DMS153 treated with DMSO at 0.1 percent for 48 hours (cell line): ENCODE measurements around the gene INVS.

Experiments
- DNase-seq: peaks from one replicate; lab custom pipeline; 2025; ENCODE audit not compliant: unreplicated experiment; lab: John Stamatoyannopoulos, UW

INVS gene

GRCh38 chr9:100267211-100267610 is 168.2 kb downstream of the INVS start:
- no peak for DNase-seq

GRCh38 chr9:100268271-100268670 is 169.2 kb downstream of the INVS start:
- no peak for DNase-seq

GRCh38 chr9:100269656-100270055 is 170.6 kb downstream of the INVS start:
- no peak for DNase-seq

GRCh38 chr9:100277166-100277979 is 178.3 kb downstream of the INVS start:
- no peak for DNase-seq

GRCh38 chr9:100281066-100281465 is 182.0 kb downstream of the INVS start:
- no peak for DNase-seq

- no peak for DNase-seq
These were observed 182.8 kb downstream of the INVS start for GRCh38 chr9:100281676-100282387.

GRCh38 chr9:100282388-100282719 is 183.3 kb downstream of the INVS start:
- DNase-seq: no peak

GRCh38 chr9:100284247-100284646 is 185.2 kb downstream of the INVS start:
- DNase-seq: no peak

GRCh38 chr9:100285080-100285479 is 186.0 kb downstream of the INVS start:
- no peak for DNase-seq

GRCh38 chr9:100285601-100286000 is 186.6 kb downstream of the INVS start:
- no peak for DNase-seq

- DNase-seq: no peak
These were observed 187.2 kb downstream of the INVS start for GRCh38 chr9:100286257-100286656.

GRCh38 chr9:100287186-100287585 is 188.1 kb downstream of the INVS start:
- DNase-seq: no peak

- no peak for DNase-seq
These were observed 191.7 kb downstream of the INVS start for GRCh38 chr9:100290714-100291113.

- DNase-seq: no peak
These were observed 193.4 kb downstream of the INVS start for GRCh38 chr9:100292414-100292813.

GRCh38 chr9:100294341-100294740 is 195.3 kb downstream of the INVS start:
- no peak for DNase-seq

- DNase-seq: no peak
These were observed 195.8 kb downstream of the INVS start for GRCh38 chr9:100294806-100295205.

GRCh38 chr9:100295240-100295639 is 196.2 kb downstream of the INVS start:
- DNase-seq: no peak

GRCh38 chr9:100296407-100296806 is 197.4 kb downstream of the INVS start:
- DNase-seq: no peak

GRCh38 chr9:100298378-100298777 is 199.3 kb downstream of the INVS start:
- DNase-seq: no peak

GRCh38 chr9:100303747-100304146 is 204.7 kb downstream of the INVS start:
- no peak for DNase-seq

- DNase-seq: no peak
These were observed 207.2 kb downstream of the INVS start for GRCh38 chr9:100306283-100306682.

GRCh38 chr9:100307080-100307479 is 208.0 kb downstream of the INVS start:
- DNase-seq: no peak
